Activated T-helper 17 cell treated with anti-CD3 and anti-CD28 coated beads, Interleukin-2, amount 50 U/mL, for 72 hours (primary cell): ENCODE results near the gene ZDHHC11. TPM values are rescaled to one million over a fixed set of nuclear protein-coding genes. Genes with fewer than 3 reads are reported as not detected.

Source experiments
- ATAC-seq: fragments of 150-1000 bp; cut with Tn5 transposase; replicated peaks from 2 replicates; pipeline ENCODE4 v1.10.0; 2021; ENCODE audit warnings: mild to moderate bottlenecking, moderate library complexity
- H3K27ac Mint-ChIP-seq: one replicate; pipeline ENCODE4 v1.8.0; 2022; ENCODE audit warnings: mixed read lengths
- H3K27me3 Mint-ChIP-seq: one replicate; pipeline ENCODE4 v1.8.0; 2022; ENCODE audit warnings: mixed read lengths
- H3K36me3 Mint-ChIP-seq: one replicate; pipeline ENCODE4 v1.8.0; 2022; ENCODE audit warnings: low read depth, mild to moderate bottlenecking, mixed read lengths
- H3K4me1 Mint-ChIP-seq: one replicate; pipeline ENCODE4 v1.8.0; 2022; ENCODE audit warnings: mixed read lengths
- H3K4me3 Mint-ChIP-seq: one replicate; pipeline ENCODE4 v1.8.0; 2022; ENCODE audit warnings: mild to moderate bottlenecking, mixed read lengths
- H3K9me3 Mint-ChIP-seq: one replicate; pipeline ENCODE4 v1.8.0; 2022; ENCODE audit warnings: mixed read lengths
- total RNA-seq, 2 donors: library from RNA; stranded (reverse); gene quantifications; one replicate each; pipeline ENCODE4 v1.2.3, GENCODE V29; 2022

ZDHHC11 gene
- total RNA-seq, 2 donors from 2014 or later = 13.6 to 26.8 TPM

- no peak overlapping the region for H3K27ac Mint-ChIP-seq
- H3K9me3 Mint-ChIP-seq = no peaks in the 10 kb centered on the region
- peaks cover 100% of the 10 kb centered on the region for H3K36me3 Mint-ChIP-seq
- no peak overlapping the region for H3K4me3 Mint-ChIP-seq
- peaks cover 3% of the 10 kb centered on the region for H3K4me1 Mint-ChIP-seq
- ATAC-seq = no peak
- H3K27me3 Mint-ChIP-seq = no peaks in the 10 kb centered on the region
Observed at GRCh38 chr5:870956-871355, 20.2 kb upstream of the ZDHHC11 start.

GRCh38 chr5:868428-869135, 17.8 kb upstream of the ZDHHC11 start:
- peaks cover 98% of the 10 kb centered on the region for H3K36me3 Mint-ChIP-seq
- no peak overlapping the region for H3K4me3 Mint-ChIP-seq
- H3K27me3 Mint-ChIP-seq = no peaks in the 10 kb centered on the region
- no peak overlapping the region for H3K27ac Mint-ChIP-seq
- no peaks in the 10 kb centered on the region for H3K4me1 Mint-ChIP-seq
- H3K9me3 Mint-ChIP-seq = no peaks in the 10 kb centered on the region
- no peak for ATAC-seq

- H3K36me3 Mint-ChIP-seq = peaks cover 90% of the 10 kb centered on the region
Observed at GRCh38 chr5:867300-867870, 16.6 kb upstream of the ZDHHC11 start.

GRCh38 chr5:865771-866170, 15.0 kb upstream of the ZDHHC11 start:
- no peak for ATAC-seq
- Mint-ChIP-seq H3K27me3 (no peaks in the 10 kb centered on the region), H3K4me1 (no peaks in the 10 kb centered on the region), H3K9me3 (no peaks in the 10 kb centered on the region), H3K4me3 (no peak overlapping the region), H3K27ac (no peak overlapping the region), H3K36me3 (peaks cover 74% of the 10 kb centered on the region)

More at GRCh38 chr5:867300-867870, 16.6 kb upstream of the ZDHHC11 start:
- H3K9me3 Mint-ChIP-seq = no peaks in the 10 kb centered on the region
- H3K4me3 Mint-ChIP-seq = no peak overlapping the region
- H3K27me3 Mint-ChIP-seq = no peaks in the 10 kb centered on the region
- no peaks in the 10 kb centered on the region for H3K4me1 Mint-ChIP-seq
- ATAC-seq = no peak
- H3K27ac Mint-ChIP-seq = no peak overlapping the region

GRCh38 chr5:865168-865521, 14.4 kb upstream of the ZDHHC11 start:
- no peaks in the 10 kb centered on the region for H3K27me3 Mint-ChIP-seq
- no peaks in the 10 kb centered on the region for H3K4me1 Mint-ChIP-seq
- no peak for ATAC-seq
- no peak overlapping the region for H3K4me3 Mint-ChIP-seq
- no peak overlapping the region for H3K27ac Mint-ChIP-seq
- peaks cover 68% of the 10 kb centered on the region for H3K36me3 Mint-ChIP-seq
- H3K9me3 Mint-ChIP-seq = no peaks in the 10 kb centered on the region

GRCh38 chr5:864492-865167, 13.8 kb upstream of the ZDHHC11 start:
- Mint-ChIP-seq H3K36me3 (peaks cover 63% of the 10 kb centered on the region), H3K9me3 (no peaks in the 10 kb centered on the region), H3K4me3 (no peak overlapping the region), H3K4me1 (no peaks in the 10 kb centered on the region), H3K27ac (no peak overlapping the region), H3K27me3 (no peaks in the 10 kb centered on the region)
- ATAC-seq = no peak

GRCh38 chr5:863244-863805, 12.5 kb upstream of the ZDHHC11 start:
- no peak overlapping the region for H3K4me3 Mint-ChIP-seq
- H3K9me3 Mint-ChIP-seq = no peaks in the 10 kb centered on the region
- H3K36me3 Mint-ChIP-seq = peaks cover 49% of the 10 kb centered on the region
- no peaks in the 10 kb centered on the region for H3K27me3 Mint-ChIP-seq
- ATAC-seq = no peak
- no peak overlapping the region for H3K27ac Mint-ChIP-seq
- H3K4me1 Mint-ChIP-seq = no peaks in the 10 kb centered on the region

GRCh38 chr5:862367-863243, 11.8 kb upstream of the ZDHHC11 start:
- no peaks in the 10 kb centered on the region for H3K4me1 Mint-ChIP-seq
- H3K27me3 Mint-ChIP-seq = no peaks in the 10 kb centered on the region
- H3K36me3 Mint-ChIP-seq = peaks cover 42% of the 10 kb centered on the region
- ATAC-seq = no peak
- no peak overlapping the region for H3K27ac Mint-ChIP-seq
- H3K9me3 Mint-ChIP-seq = no peaks in the 10 kb centered on the region
- no peak overlapping the region for H3K4me3 Mint-ChIP-seq

GRCh38 chr5:861442-862366, 10.9 kb upstream of the ZDHHC11 start:
- no peaks in the 10 kb centered on the region for H3K27me3 Mint-ChIP-seq
- no peak overlapping the region for H3K4me3 Mint-ChIP-seq
- ATAC-seq = no peak

GRCh38 chr5:860506-861150, 9.8 kb upstream of the ZDHHC11 start:
- H3K9me3 Mint-ChIP-seq = no peaks in the 10 kb centered on the region
- no peak overlapping the region for H3K4me3 Mint-ChIP-seq
- H3K27ac Mint-ChIP-seq = no peak overlapping the region
- peaks cover 24% of the 10 kb centered on the region for H3K36me3 Mint-ChIP-seq
- H3K27me3 Mint-ChIP-seq = no peaks in the 10 kb centered on the region
- ATAC-seq = no peak
- no peaks in the 10 kb centered on the region for H3K4me1 Mint-ChIP-seq

More at GRCh38 chr5:861442-862366, 10.9 kb upstream of the ZDHHC11 start:
- Mint-ChIP-seq H3K27ac (no peak overlapping the region), H3K36me3 (peaks cover 33% of the 10 kb centered on the region), H3K9me3 (no peaks in the 10 kb centered on the region), H3K4me1 (no peaks in the 10 kb centered on the region)

- Mint-ChIP-seq H3K36me3 (peaks cover 17% of the 10 kb centered on the region), H3K27ac (no peak overlapping the region)
- ATAC-seq = no peak
Observed at GRCh38 chr5:859798-860296, 9.1 kb upstream of the ZDHHC11 start.

GRCh38 chr5:859391-859790, 8.6 kb upstream of the ZDHHC11 start:
- Mint-ChIP-seq H3K27ac (no peak overlapping the region), H3K9me3 (no peaks in the 10 kb centered on the region), H3K36me3 (peaks cover 12% of the 10 kb centered on the region), H3K27me3 (no peaks in the 10 kb centered on the region), H3K4me3 (no peak overlapping the region), H3K4me1 (no peaks in the 10 kb centered on the region)
- no peak for ATAC-seq

More at GRCh38 chr5:859798-860296, 9.1 kb upstream of the ZDHHC11 start:
- Mint-ChIP-seq H3K27me3 (no peaks in the 10 kb centered on the region), H3K9me3 (no peaks in the 10 kb centered on the region), H3K4me1 (no peaks in the 10 kb centered on the region), H3K4me3 (no peak overlapping the region)

- no peaks in the 10 kb centered on the region for H3K4me1 Mint-ChIP-seq
- H3K27ac Mint-ChIP-seq = no peak overlapping the region
- H3K4me3 Mint-ChIP-seq = no peak overlapping the region
- ATAC-seq = no peak
- peaks cover 5% of the 10 kb centered on the region for H3K36me3 Mint-ChIP-seq
- H3K27me3 Mint-ChIP-seq = no peaks in the 10 kb centered on the region
- H3K9me3 Mint-ChIP-seq = no peaks in the 10 kb centered on the region
Observed at GRCh38 chr5:858726-859125, 7.9 kb upstream of the ZDHHC11 start.
